Left ventricle myocardium inferior (tissue), 1 donor: ENCODE measurements around the gene STATH. TPM values are rescaled to one million over a fixed set of nuclear protein-coding genes. Genes with fewer than 3 reads are reported as not detected.
"Not testable (repeated sequence)": the region's sequence is repeated elsewhere in the genome, so short reads cannot be mapped to it uniquely, and the experiment has no call there.

Source experiments
- DNase-seq: peaks from one replicate; pipeline ENCODE4 v3.0.0-alpha.2; 2020
- H3K27ac ChIP-seq: fragments of 200-600 bp; replicated peaks from 2 replicates; pipeline ENCODE4 v1.8.0; 2021
- H3K27me3 ChIP-seq: fragments of 200-600 bp; 2 replicates; pipeline ENCODE4 v1.8.0; 2021; ENCODE audit warnings: low read depth
- H3K36me3 ChIP-seq: fragments of 200-600 bp; 2 replicates; pipeline ENCODE4 v1.8.0; 2021
- H3K4me1 ChIP-seq: fragments of 200-600 bp; 2 replicates; pipeline ENCODE4 v1.8.0; 2021
- H3K4me3 ChIP-seq: fragments of 200-600 bp; 2 replicates; pipeline ENCODE4 v1.8.0; 2021; ENCODE audit warnings: mild to moderate bottlenecking, moderate library complexity
- H3K9me3 ChIP-seq: fragments of 200-600 bp; replicated peaks from 2 replicates; pipeline ENCODE4 v1.8.0; 2021
- CTCF ChIP-seq: fragments of 200-600 bp; IDR thresholded peaks from 2 replicates; pipeline ENCODE4 v1.8.0; 2021; ENCODE audit warnings: antibody characterized with exemption, mild to moderate bottlenecking, borderline replicate concordance
- intact Hi-C: fragments of 100-400 bp; cut with micrococcal nuclease; formaldehyde crosslinking; loops from one replicate; pipeline ENCODE4 v1.11.0; 2022
- total RNA-seq: library from RNA; stranded (reverse); fragmentation: NEBNext Ultra II Directional; extraction: Animal tissue kit (Norgen Biotek cat#: 25700); gene quantifications from one replicate; pipeline ENCODE4 v1.2.1, GENCODE V29; 2021
- donor health status: DM: no; HTN: yes; CAD: no; lungs with severe emphysema.

STATH gene
- total RNA-seq, 1 donor from 2014 or later: not detected

- H3K27me3 ChIP-seq: no peaks in the 10 kb centered on the region
These were observed 31.2 kb downstream of the STATH start for GRCh38 chr4:70027011-70027410.

GRCh38 chr4:70028159-70028558 lies 32.4 kb downstream of the STATH start, which contains the start of gene HTN3:
TSS of gene HTN3 (plus strand) at chr4:70028459. CDS start at chr4:70030741, 2,282 bp downstream.
- H3K27ac ChIP-seq, H3K9me3 ChIP-seq, H3K36me3 ChIP-seq, H3K27me3 ChIP-seq, DNase-seq, intact Hi-C loops, H3K4me3 ChIP-seq, H3K4me1 ChIP-seq: not testable (repeated sequence)

More at GRCh38 chr4:70027011-70027410, 31.2 kb downstream of the STATH start:
- intact Hi-C loops: no loop called here
- no peaks in the 10 kb centered on the region for H3K9me3 ChIP-seq
- H3K4me1 ChIP-seq: no peaks in the 10 kb centered on the region
- H3K36me3 ChIP-seq: no peaks in the 10 kb centered on the region
- no peak for DNase-seq
- TF ChIP-seq CTCF: no peak
- H3K27ac ChIP-seq: no peak overlapping the region
- no peak overlapping the region for H3K4me3 ChIP-seq

- peaks cover 57% of the 10 kb centered on the region for H3K9me3 ChIP-seq
- intact Hi-C loops, DNase-seq, H3K4me1 ChIP-seq, H3K4me3 ChIP-seq, H3K36me3 ChIP-seq, H3K27ac ChIP-seq, H3K27me3 ChIP-seq: not testable (repeated sequence)
These were observed 41.8 kb downstream of the STATH start for GRCh38 chr4:70037559-70037958.

- H3K4me3 ChIP-seq, H3K27me3 ChIP-seq, H3K36me3 ChIP-seq, H3K27ac ChIP-seq, DNase-seq, H3K4me1 ChIP-seq, intact Hi-C loops: not testable (repeated sequence)
- H3K9me3 ChIP-seq: peaks cover 35% of the 10 kb centered on the region
These were observed 44.2 kb downstream of the STATH start for GRCh38 chr4:70039928-70040327.

- Histone ChIP-seq H3K4me1 (no peaks in the 10 kb centered on the region), H3K4me3 (no peak overlapping the region), H3K27me3 (no peaks in the 10 kb centered on the region), H3K27ac (no peak overlapping the region), H3K9me3 (peaks cover 31% of the 10 kb centered on the region), H3K36me3 (no peaks in the 10 kb centered on the region)
- intact Hi-C loops: no loop called here
- DNase-seq: no peak
- TF ChIP-seq CTCF: no peak
These were observed 46.0 kb downstream of the STATH start for GRCh38 chr4:70041652-70042286.

- H3K36me3 ChIP-seq, H3K9me3 ChIP-seq, intact Hi-C loops, H3K4me1 ChIP-seq, DNase-seq, H3K27ac ChIP-seq, H3K27me3 ChIP-seq, H3K4me3 ChIP-seq: not testable (repeated sequence)
These were observed 54.4 kb downstream of the STATH start, which contains the start of gene HTN1 for GRCh38 chr4:70050138-70050537. TSS of gene HTN1 (plus strand) at chr4:70050438. CDS start at chr4:70053077, 2,639 bp downstream.

Other genes with a start within 250 kb of the STATH start
- gene SULT1B1, start 235.3 kb upstream of the STATH start, total RNA-seq: 1.1 TPM
- not detected for gene SULT1E1, start 135.8 kb upstream of the STATH start, total RNA-seq
- gene CSN1S1, start 64.9 kb upstream of the STATH start, total RNA-seq: not detected
- not detected for gene CSN2, start 30.2 kb upstream of the STATH start, total RNA-seq
- not detected for gene HTN3, start 32.5 kb downstream of the STATH start, total RNA-seq
- gene HTN1, start 54.5 kb downstream of the STATH start, total RNA-seq: not detected
- gene PRR27, start 158.3 kb downstream of the STATH start, total RNA-seq: not detected
- gene ODAM, start 199.8 kb downstream of the STATH start, total RNA-seq: not detected
- not detected for gene FDCSP, start 230.2 kb downstream of the STATH start, total RNA-seq
- not detected for gene CSN3, start 246.6 kb downstream of the STATH start, total RNA-seq